BJ (cell line): Measurements from ENCODE around the gene GASK1B. TPM values are rescaled to one million over a fixed set of nuclear protein-coding genes. Genes with fewer than 3 reads are reported as not detected.

Experiments used
- CTCF ChIA-PET: fragments of 350-600 bp; formaldehyde crosslinking; extraction: SDS; loops from one replicate; lab custom pipeline; 2021; ENCODE audit warnings: antibody characterized with exemption, inconsistent platforms; lab: Yijun Ruan, JAX
- POLR2A ChIA-PET: fragments of 300-600 bp; sonication (Branson Sonifier 250); formaldehyde crosslinking; extraction: SDS; loops from one replicate; lab custom pipeline; 2021; ENCODE audit warnings: antibody characterized with exemption; lab: Charles Lee
- DNase-seq: peaks from one replicate; pipeline ENCODE4 v3.0.0-alpha.2; 2011; ENCODE audit warnings: low read depth
- H3K27me3 ChIP-seq: 2 replicates; pipeline ENCODE4 v1.6.0; 2011; ENCODE audit warnings: low read length; ENCODE audit not compliant: control insufficient read depth, insufficient read depth
- H3K36me3 ChIP-seq: 2 replicates; pipeline ENCODE4 v1.5.1; 2011; ENCODE audit warnings: low read length; ENCODE audit not compliant: control insufficient read depth, insufficient read depth
- H3K4me3 ChIP-seq: 2 replicates; pipeline ENCODE4 v1.5.1; 2011; ENCODE audit warnings: low read depth, mild to moderate bottlenecking, control low read depth, low read length
- polyA plus RNA-seq: library from polyadenylated mRNA; depleted of rRNA; stranded (reverse); fragments of >200 nt; gene quantifications from 2 replicates; pipeline ENCODE4 v1.2.3, GENCODE V29; 2011; rRNA removed
- TF ChIP-seq, protein P1 (sequence below): IDR thresholded peaks from 2 replicates; pipeline ENCODE4 v1.5.1; 2011; ENCODE audit warnings: low read depth, mild to moderate bottlenecking, control low read depth, inconsistent platforms, low read length, moderate library complexity; ENCODE audit not compliant: insufficient read depth

Gene GASK1B
- polyA plus RNA-seq, 1 experiment, result 4.9 TPM

DNA sequence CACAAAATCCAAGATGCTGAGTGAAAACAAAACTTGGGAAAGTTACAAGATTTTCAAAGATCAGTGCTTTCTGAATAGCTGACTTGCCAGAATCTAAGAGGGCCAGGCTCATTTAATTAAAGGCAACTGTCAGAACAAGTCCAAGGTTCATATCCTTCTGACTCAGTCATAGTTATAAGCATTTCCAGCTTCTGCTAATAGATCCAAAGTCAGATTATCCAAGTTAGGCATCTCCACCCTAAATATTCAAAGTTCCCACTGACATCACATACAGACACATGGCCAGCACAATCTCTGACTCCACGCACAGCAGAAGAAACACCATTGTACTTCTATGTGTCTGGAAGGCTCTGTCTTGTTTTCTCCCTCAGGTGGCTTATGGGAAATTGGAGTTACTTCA, 41.8 kb downstream of the GASK1B start:
- TF ChIP-seq, protein P1, sequence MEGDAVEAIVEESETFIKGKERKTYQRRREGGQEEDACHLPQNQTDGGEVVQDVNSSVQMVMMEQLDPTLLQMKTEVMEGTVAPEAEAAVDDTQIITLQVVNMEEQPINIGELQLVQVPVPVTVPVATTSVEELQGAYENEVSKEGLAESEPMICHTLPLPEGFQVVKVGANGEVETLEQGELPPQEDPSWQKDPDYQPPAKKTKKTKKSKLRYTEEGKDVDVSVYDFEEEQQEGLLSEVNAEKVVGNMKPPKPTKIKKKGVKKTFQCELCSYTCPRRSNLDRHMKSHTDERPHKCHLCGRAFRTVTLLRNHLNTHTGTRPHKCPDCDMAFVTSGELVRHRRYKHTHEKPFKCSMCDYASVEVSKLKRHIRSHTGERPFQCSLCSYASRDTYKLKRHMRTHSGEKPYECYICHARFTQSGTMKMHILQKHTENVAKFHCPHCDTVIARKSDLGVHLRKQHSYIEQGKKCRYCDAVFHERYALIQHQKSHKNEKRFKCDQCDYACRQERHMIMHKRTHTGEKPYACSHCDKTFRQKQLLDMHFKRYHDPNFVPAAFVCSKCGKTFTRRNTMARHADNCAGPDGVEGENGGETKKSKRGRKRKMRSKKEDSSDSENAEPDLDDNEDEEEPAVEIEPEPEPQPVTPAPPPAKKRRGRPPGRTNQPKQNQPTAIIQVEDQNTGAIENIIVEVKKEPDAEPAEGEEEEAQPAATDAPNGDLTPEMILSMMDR, result no peak
- Histone ChIP-seq H3K4me3 (no peak overlapping the region), H3K27me3 (no peaks in the 10 kb centered on the region), H3K36me3 (no peaks in the 10 kb centered on the region)
- CTCF ChIA-PET, result interaction anchor here (0.7 kb wide), 1 partner anchor 117 kb away, joined by 3 read pairs; no protein-coding TSS in a partner anchor
- peak; percentile 72 for DNase-seq
- POLR2A ChIA-PET, result interaction anchor here (0.6 kb wide), 1 partner anchor 1172 kb away, joined by 4 read pairs; no protein-coding TSS in a partner anchor

DNA sequence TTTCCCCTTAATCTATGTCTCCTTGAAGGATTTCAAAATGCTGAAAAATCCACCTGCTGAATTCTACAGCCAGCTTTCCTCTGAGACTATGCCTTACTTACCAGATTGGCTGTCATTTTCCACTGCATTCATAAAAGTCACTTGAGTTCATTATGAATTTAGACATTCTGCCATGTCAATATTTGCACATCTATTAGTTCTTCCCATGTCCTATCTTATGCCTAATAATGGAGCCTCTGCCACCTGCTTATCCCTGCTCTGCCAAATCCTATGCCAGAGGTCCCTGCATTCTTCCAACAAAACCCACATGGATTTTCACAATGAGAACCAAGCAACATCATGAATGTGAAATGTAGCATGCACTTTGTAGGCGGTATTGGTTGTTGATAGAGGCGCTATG, 42.6 kb downstream of the GASK1B start:
- no peak overlapping the region for H3K4me3 ChIP-seq
- TF ChIP-seq, protein P1, result no peak
- ChIA-PET CTCF (interaction anchor here (0.5 to 0.7 kb wide), 2 partner anchors 16 to 120 kb away, joined by 3 to 4 read pairs; no protein-coding TSS in a partner anchor), POLR2A (no interaction called here)
- H3K36me3 ChIP-seq, result no peaks in the 10 kb centered on the region
- DNase-seq, result no peak
- no peaks in the 10 kb centered on the region for H3K27me3 ChIP-seq

DNA sequence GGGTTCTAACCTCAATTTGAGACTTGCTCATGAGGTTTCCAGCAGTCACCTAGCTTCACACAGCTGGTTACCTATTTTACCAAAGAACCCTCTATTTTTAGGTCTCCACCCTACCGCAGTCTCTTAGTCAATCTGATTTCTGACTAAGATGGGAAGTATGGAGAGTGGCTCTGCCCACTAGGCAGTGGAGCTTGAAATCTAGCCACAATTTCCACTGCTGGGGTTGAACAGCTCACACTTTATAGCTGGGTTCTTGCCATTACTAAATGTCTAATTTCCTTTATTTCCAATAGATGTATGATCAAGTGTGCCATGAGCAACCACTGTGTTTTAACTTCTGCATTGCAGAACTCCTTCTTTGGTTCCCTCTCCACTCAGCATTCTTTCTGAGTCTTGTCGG, 43.1 kb downstream of the GASK1B start:
- ChIA-PET POLR2A (no interaction called here), CTCF (interaction anchor here (0.5 to 0.7 kb wide), 2 partner anchors 16 to 120 kb away, joined by 3 to 4 read pairs; no protein-coding TSS in a partner anchor)
- TF ChIP-seq, protein P1, result no peak
- no peak for DNase-seq
- no peaks in the 10 kb centered on the region for H3K27me3 ChIP-seq
- no peaks in the 10 kb centered on the region for H3K36me3 ChIP-seq
- no peak overlapping the region for H3K4me3 ChIP-seq

- no peak for DNase-seq
- Histone ChIP-seq H3K27me3 (no peaks in the 10 kb centered on the region), H3K4me3 (no peak overlapping the region), H3K36me3 (no peaks in the 10 kb centered on the region)
- TF ChIP-seq, protein P1, result no peak
- CTCF ChIA-PET, result no interaction called here
- POLR2A ChIA-PET, result no interaction called here
Observed at GRCh38 chr4:158128540-158128939, 44.3 kb downstream of the GASK1B start.

DNA sequence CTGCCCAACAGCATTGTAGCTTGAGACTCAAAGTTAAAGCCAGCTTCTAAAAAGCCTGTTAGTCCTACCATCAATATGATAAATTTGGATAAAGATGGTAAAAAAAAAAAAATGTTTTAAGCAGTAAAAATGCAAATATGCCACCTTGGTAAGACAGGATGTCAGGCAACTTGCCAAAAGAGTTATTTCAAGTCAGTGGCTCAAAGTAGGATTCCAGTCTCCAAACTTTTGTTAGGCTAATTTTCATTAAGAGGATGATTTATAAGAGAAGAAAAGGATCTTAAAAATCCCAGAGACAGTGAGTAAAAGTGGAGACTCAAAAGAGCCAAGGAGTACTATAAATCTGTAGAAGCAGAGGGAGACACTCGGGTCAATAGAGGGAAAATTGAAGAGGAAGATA, 47.5 kb downstream of the GASK1B start:
- no peak overlapping the region for H3K4me3 ChIP-seq
- TF ChIP-seq, protein P1, result no peak
- CTCF ChIA-PET, result no interaction called here
- no peak for DNase-seq
- H3K36me3 ChIP-seq, result no peaks in the 10 kb centered on the region
- POLR2A ChIA-PET, result no interaction called here
- H3K27me3 ChIP-seq, result no peaks in the 10 kb centered on the region

Other genes starting within 250 kb of the GASK1B start
- 0.65 and 0.87 TPM in 2 replicates for gene TMEM144, start 37.5 kb upstream of the GASK1B start, polyA plus RNA-seq